Activated T-cell treated with anti-CD3 and anti-CD28 coated beads, Interleukin-2, amount 50 U/mL, for 24 hours (primary cell): ENCODE data around the gene DIAPH3.

Source experiments
- DNase-seq: peaks from one replicate; pipeline ENCODE4 v3.0.0-alpha.2; 2020
- H3K27ac Mint-ChIP-seq: 2 replicates; pipeline ENCODE4 v1.8.0; 2020; ENCODE audit warnings: mild to moderate bottlenecking, mixed read lengths
- H3K27me3 Mint-ChIP-seq: 2 replicates; pipeline ENCODE4 v1.8.0; 2020; ENCODE audit warnings: mixed read lengths
- H3K36me3 Mint-ChIP-seq: 2 replicates; pipeline ENCODE4 v1.8.0; 2020; ENCODE audit warnings: low read depth, mixed read lengths
- H3K4me1 Mint-ChIP-seq: 2 replicates; pipeline ENCODE4 v1.8.0; 2020; ENCODE audit warnings: low read depth, mixed read lengths
- H3K4me3 Mint-ChIP-seq: 2 replicates; pipeline ENCODE4 v1.8.0; 2020; ENCODE audit warnings: mild to moderate bottlenecking, moderate library complexity, mixed read lengths
- H3K9me3 Mint-ChIP-seq: 2 replicates; pipeline ENCODE4 v1.8.0; 2020; ENCODE audit warnings: mixed read lengths

DIAPH3 gene

GRCh38 chr13:59671881-59672280 lies 491.8 kb downstream of the DIAPH3 start:
- H3K4me3 Mint-ChIP-seq: no peak overlapping the region
- H3K27ac Mint-ChIP-seq: no peak overlapping the region
- DNase-seq: no peak
- H3K4me1 Mint-ChIP-seq: peaks cover 7% of the 10 kb centered on the region
- no peaks in the 10 kb centered on the region for H3K36me3 Mint-ChIP-seq
- no peaks in the 10 kb centered on the region for H3K9me3 Mint-ChIP-seq
- no peaks in the 10 kb centered on the region for H3K27me3 Mint-ChIP-seq

GRCh38 chr13:59666504-59666903 lies 497.2 kb downstream of the DIAPH3 start:
- no peak overlapping the region for H3K4me3 Mint-ChIP-seq
- no peaks in the 10 kb centered on the region for H3K36me3 Mint-ChIP-seq
- H3K9me3 Mint-ChIP-seq: no peaks in the 10 kb centered on the region
- no peak for DNase-seq
- H3K27me3 Mint-ChIP-seq: no peaks in the 10 kb centered on the region
- peaks cover 2% of the 10 kb centered on the region for H3K4me1 Mint-ChIP-seq
- no peak overlapping the region for H3K27ac Mint-ChIP-seq

- no peaks in the 10 kb centered on the region for H3K27me3 Mint-ChIP-seq
- H3K27ac Mint-ChIP-seq: no peak overlapping the region
- no peak overlapping the region for H3K4me3 Mint-ChIP-seq
- no peaks in the 10 kb centered on the region for H3K9me3 Mint-ChIP-seq
- H3K36me3 Mint-ChIP-seq: no peaks in the 10 kb centered on the region
- no peak for DNase-seq
- H3K4me1 Mint-ChIP-seq: peaks cover 2% of the 10 kb centered on the region
Observed at GRCh38 chr13:59665732-59666131, 498.0 kb downstream of the DIAPH3 start.

GRCh38 chr13:59665184-59665583 lies 498.5 kb downstream of the DIAPH3 start:
- H3K9me3 Mint-ChIP-seq: no peaks in the 10 kb centered on the region
- no peak overlapping the region for H3K4me3 Mint-ChIP-seq
- no peak overlapping the region for H3K27ac Mint-ChIP-seq
- DNase-seq: no peak
- H3K36me3 Mint-ChIP-seq: no peaks in the 10 kb centered on the region
- no peaks in the 10 kb centered on the region for H3K27me3 Mint-ChIP-seq
- peaks cover 2% of the 10 kb centered on the region for H3K4me1 Mint-ChIP-seq

GRCh38 chr13:59664586-59664985 lies 499.1 kb downstream of the DIAPH3 start:
- H3K27ac Mint-ChIP-seq: no peak overlapping the region
- peaks cover 2% of the 10 kb centered on the region for H3K4me1 Mint-ChIP-seq
- H3K9me3 Mint-ChIP-seq: no peaks in the 10 kb centered on the region
- DNase-seq: no peak
- H3K4me3 Mint-ChIP-seq: no peak overlapping the region
- H3K27me3 Mint-ChIP-seq: no peaks in the 10 kb centered on the region
- H3K36me3 Mint-ChIP-seq: no peaks in the 10 kb centered on the region

GRCh38 chr13:59663707-59664106 lies 500.0 kb downstream of the DIAPH3 start:
- no peak for DNase-seq
- H3K27ac Mint-ChIP-seq: no peak overlapping the region
- H3K9me3 Mint-ChIP-seq: no peaks in the 10 kb centered on the region
- no peak overlapping the region for H3K4me3 Mint-ChIP-seq
- H3K36me3 Mint-ChIP-seq: no peaks in the 10 kb centered on the region
- peaks cover 2% of the 10 kb centered on the region for H3K4me1 Mint-ChIP-seq
- no peaks in the 10 kb centered on the region for H3K27me3 Mint-ChIP-seq

- Mint-ChIP-seq H3K4me1 (no peaks in the 10 kb centered on the region), H3K27ac (no peak overlapping the region), H3K4me3 (no peak overlapping the region), H3K9me3 (no peaks in the 10 kb centered on the region), H3K27me3 (no peaks in the 10 kb centered on the region), H3K36me3 (no peaks in the 10 kb centered on the region)
- no peak for DNase-seq
Observed at GRCh38 chr13:59660582-59660981, 503.1 kb downstream of the DIAPH3 start.

GRCh38 chr13:59659981-59660380 lies 503.7 kb downstream of the DIAPH3 start:
- Mint-ChIP-seq H3K27me3 (no peaks in the 10 kb centered on the region), H3K36me3 (no peaks in the 10 kb centered on the region), H3K9me3 (no peaks in the 10 kb centered on the region), H3K27ac (no peak overlapping the region), H3K4me1 (no peaks in the 10 kb centered on the region), H3K4me3 (no peak overlapping the region)
- no peak for DNase-seq

- Mint-ChIP-seq H3K36me3 (no peaks in the 10 kb centered on the region), H3K4me3 (no peak overlapping the region), H3K4me1 (no peaks in the 10 kb centered on the region), H3K27ac (no peak overlapping the region), H3K9me3 (no peaks in the 10 kb centered on the region), H3K27me3 (no peaks in the 10 kb centered on the region)
- no peak for DNase-seq
Observed at GRCh38 chr13:59658738-59659330, 504.9 kb downstream of the DIAPH3 start.

GRCh38 chr13:59658027-59658737 lies 505.5 kb downstream of the DIAPH3 start:
- no peak overlapping the region for H3K27ac Mint-ChIP-seq
- DNase-seq: no peak
- no peaks in the 10 kb centered on the region for H3K9me3 Mint-ChIP-seq
- no peaks in the 10 kb centered on the region for H3K27me3 Mint-ChIP-seq
- H3K4me3 Mint-ChIP-seq: no peak overlapping the region
- H3K36me3 Mint-ChIP-seq: no peaks in the 10 kb centered on the region
- H3K4me1 Mint-ChIP-seq: no peaks in the 10 kb centered on the region

- DNase-seq: no peak
- no peak overlapping the region for H3K4me3 Mint-ChIP-seq
Observed at GRCh38 chr13:59653916-59654315, 509.8 kb downstream of the DIAPH3 start.

GRCh38 chr13:59651479-59651878 lies 512.2 kb downstream of the DIAPH3 start:
- DNase-seq: no peak
- H3K27ac Mint-ChIP-seq: no peak overlapping the region
- no peaks in the 10 kb centered on the region for H3K9me3 Mint-ChIP-seq
- H3K4me1 Mint-ChIP-seq: no peaks in the 10 kb centered on the region
- H3K27me3 Mint-ChIP-seq: peaks cover 6% of the 10 kb centered on the region
- H3K36me3 Mint-ChIP-seq: no peaks in the 10 kb centered on the region
- no peak overlapping the region for H3K4me3 Mint-ChIP-seq

More at GRCh38 chr13:59653916-59654315, 509.8 kb downstream of the DIAPH3 start:
- H3K27ac Mint-ChIP-seq: no peak overlapping the region
- H3K27me3 Mint-ChIP-seq: peaks cover 3% of the 10 kb centered on the region
- no peaks in the 10 kb centered on the region for H3K4me1 Mint-ChIP-seq
- H3K9me3 Mint-ChIP-seq: no peaks in the 10 kb centered on the region
- no peaks in the 10 kb centered on the region for H3K36me3 Mint-ChIP-seq

GRCh38 chr13:59643906-59644626 lies 519.7 kb downstream of the DIAPH3 start:
- H3K4me1 Mint-ChIP-seq: no peaks in the 10 kb centered on the region
- H3K27me3 Mint-ChIP-seq: peaks cover 3% of the 10 kb centered on the region
- H3K9me3 Mint-ChIP-seq: no peaks in the 10 kb centered on the region
- H3K27ac Mint-ChIP-seq: no peak overlapping the region
- H3K36me3 Mint-ChIP-seq: no peaks in the 10 kb centered on the region
- no peak overlapping the region for H3K4me3 Mint-ChIP-seq
- no peak for DNase-seq

GRCh38 chr13:59643364-59643841 lies 520.3 kb downstream of the DIAPH3 start:
- Mint-ChIP-seq H3K27me3 (peaks cover under 1% of the 10 kb centered on the region), H3K4me3 (no peak overlapping the region), H3K9me3 (no peaks in the 10 kb centered on the region), H3K4me1 (no peaks in the 10 kb centered on the region), H3K36me3 (no peaks in the 10 kb centered on the region), H3K27ac (no peak overlapping the region)
- DNase-seq: no peak

- Mint-ChIP-seq H3K4me3 (no peak overlapping the region), H3K4me1 (no peaks in the 10 kb centered on the region), H3K36me3 (no peaks in the 10 kb centered on the region), H3K27me3 (peaks cover 2% of the 10 kb centered on the region), H3K27ac (no peak overlapping the region), H3K9me3 (no peaks in the 10 kb centered on the region)
- DNase-seq: no peak
Observed at GRCh38 chr13:59641817-59642216, 521.9 kb downstream of the DIAPH3 start.
